Peyer's patch (tissue), 4 donors: ENCODE measurements around the gene C1GALT1C1. TPM values are rescaled to one million over a fixed set of nuclear protein-coding genes. Genes with fewer than 3 reads are reported as not detected.
A peak's percentile ranks its signal among the peaks of the same experiment; 100 is the strongest.
"Not testable (repeated sequence)": the region's sequence is repeated elsewhere in the genome, so short reads cannot be mapped to it uniquely, and the experiment has no call there.

ENCODE experiments used
- DNase-seq, 3 donors: peaks; one replicate each; pipeline ENCODE4 v3.0.0-alpha.2; 2017 to 2019
- H3K27ac ChIP-seq, 4 donors: fragments of 200-600 bp; sonication (generic); one replicate each; pipeline ENCODE4 v1.5.1; 2016 to 2019
- H3K27me3 ChIP-seq, 2 donors: fragments of 200-600 bp; sonication (generic); one replicate each; pipeline ENCODE4 v1.5.1; 2019
- H3K36me3 ChIP-seq, 3 donors: fragments of 200-600 bp; sonication (generic); one replicate each; pipeline ENCODE4 v1.5.1; 2016 to 2019
- H3K4me1 ChIP-seq, 4 donors: fragments of 200-600 bp; sonication (generic); one replicate each; pipeline ENCODE4 v1.5.1; 2016 to 2019
- H3K4me3 ChIP-seq, 4 donors: fragments of 200-600 bp; sonication (generic); 1 replicate in 3 of 4; 2 replicates in 1 of 4; pipeline ENCODE4 v1.5.1; 2016 to 2019; ENCODE audit warnings: mild to moderate bottlenecking in 1 of 4
- H3K9me3 ChIP-seq, 4 donors: fragments of 200-600 bp; sonication (generic); one replicate each; pipeline ENCODE4 v1.5.1; 2016 to 2019; ENCODE audit warnings: mild to moderate bottlenecking in 1 of 4
- POLR2A ChIP-seq, 2 donors: fragments of 450-650 bp; IDR thresholded peaks; one replicate each; pipeline ENCODE4 v1.5.1; 2017; ENCODE audit warnings: antibody characterized with exemption in 2 of 2, mild to moderate bottlenecking in 2 of 2, moderate library complexity in 2 of 2
- total RNA-seq, 4 donors: library from RNA; depleted of rRNA; stranded (reverse); fragments of >200 nt; gene quantifications; one replicate each; pipeline ENCODE4 v1.1.0, GENCODE V29; 2016
- TF ChIP-seq, protein P1 (sequence below), 6 experiments: fragments of 450-650 bp in 4 of 6; fragments of 200-600 bp in 2 of 6; sonication (generic) in 1 of 6; IDR thresholded peaks; one replicate each; pipeline ENCODE4 v1.5.1; 2017 to 2019; ENCODE audit warnings: antibody characterized with exemption in 6 of 6, mild to moderate bottlenecking in 3 of 6, moderate library complexity in 1 of 6

The C1GALT1C1 gene
- total RNA-seq, 4 donors from 2014 or later, result 9.9 to 31.7 (median 16.5) TPM

DNA sequence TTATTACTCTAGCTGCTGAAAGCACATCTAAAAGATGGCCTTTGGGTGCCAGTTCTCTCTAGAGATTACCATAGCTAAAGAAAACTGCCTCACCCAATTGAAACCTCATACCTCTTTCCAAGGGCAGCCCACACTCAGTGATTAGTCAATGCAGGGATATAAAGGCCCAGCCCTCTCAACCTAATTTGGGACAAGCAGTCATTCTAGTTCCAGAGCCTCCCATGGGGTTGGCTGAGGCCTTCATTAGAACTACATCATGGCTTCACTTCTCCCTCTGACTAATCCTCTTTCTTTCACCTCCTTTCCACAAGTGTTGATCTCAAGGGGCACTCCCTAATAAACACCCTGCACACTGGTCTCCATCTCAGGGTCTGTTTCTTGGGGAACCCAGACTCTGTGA, 38.5 kb upstream of the C1GALT1C1 start:
- Histone ChIP-seq H3K27ac (no peak overlapping the region), H3K9me3 (no peaks in the 10 kb centered on the region), H3K27me3 (no peaks in the 10 kb centered on the region), H3K4me3 (no peak overlapping the region), H3K4me1 (no peaks in the 10 kb centered on the region), H3K36me3 (no peaks in the 10 kb centered on the region)
- no peak for DNase-seq
- TF ChIP-seq POLR2A (IDR thresholded peaks at IDR 0.05), result no peak
- TF ChIP-seq, protein P1, sequence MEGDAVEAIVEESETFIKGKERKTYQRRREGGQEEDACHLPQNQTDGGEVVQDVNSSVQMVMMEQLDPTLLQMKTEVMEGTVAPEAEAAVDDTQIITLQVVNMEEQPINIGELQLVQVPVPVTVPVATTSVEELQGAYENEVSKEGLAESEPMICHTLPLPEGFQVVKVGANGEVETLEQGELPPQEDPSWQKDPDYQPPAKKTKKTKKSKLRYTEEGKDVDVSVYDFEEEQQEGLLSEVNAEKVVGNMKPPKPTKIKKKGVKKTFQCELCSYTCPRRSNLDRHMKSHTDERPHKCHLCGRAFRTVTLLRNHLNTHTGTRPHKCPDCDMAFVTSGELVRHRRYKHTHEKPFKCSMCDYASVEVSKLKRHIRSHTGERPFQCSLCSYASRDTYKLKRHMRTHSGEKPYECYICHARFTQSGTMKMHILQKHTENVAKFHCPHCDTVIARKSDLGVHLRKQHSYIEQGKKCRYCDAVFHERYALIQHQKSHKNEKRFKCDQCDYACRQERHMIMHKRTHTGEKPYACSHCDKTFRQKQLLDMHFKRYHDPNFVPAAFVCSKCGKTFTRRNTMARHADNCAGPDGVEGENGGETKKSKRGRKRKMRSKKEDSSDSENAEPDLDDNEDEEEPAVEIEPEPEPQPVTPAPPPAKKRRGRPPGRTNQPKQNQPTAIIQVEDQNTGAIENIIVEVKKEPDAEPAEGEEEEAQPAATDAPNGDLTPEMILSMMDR (IDR thresholded peaks at IDR 0.05), result no peak

DNA sequence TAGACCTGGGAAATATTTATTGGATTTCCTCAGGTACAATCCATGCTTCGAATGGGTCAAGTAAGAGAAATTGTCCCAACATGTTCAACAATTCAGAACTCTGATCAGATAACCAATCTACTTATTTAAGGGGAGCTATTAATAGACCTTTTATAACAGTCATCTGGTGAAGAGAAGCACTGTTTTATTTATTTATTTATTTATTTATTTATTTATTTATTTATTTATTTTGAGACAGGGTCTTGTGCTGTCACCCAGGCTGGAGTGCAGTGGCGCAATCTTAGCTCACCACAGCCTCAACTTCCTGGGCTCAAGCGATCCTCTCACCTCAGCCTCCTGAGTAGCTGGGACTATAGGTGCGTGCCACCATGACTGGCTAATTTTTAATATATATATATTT, 34.7 kb upstream of the C1GALT1C1 start:
- H3K4me1 ChIP-seq, DNase-seq, H3K36me3 ChIP-seq, H3K4me3 ChIP-seq, H3K9me3 ChIP-seq, H3K27ac ChIP-seq, H3K27me3 ChIP-seq: not testable (repeated sequence)

DNA sequence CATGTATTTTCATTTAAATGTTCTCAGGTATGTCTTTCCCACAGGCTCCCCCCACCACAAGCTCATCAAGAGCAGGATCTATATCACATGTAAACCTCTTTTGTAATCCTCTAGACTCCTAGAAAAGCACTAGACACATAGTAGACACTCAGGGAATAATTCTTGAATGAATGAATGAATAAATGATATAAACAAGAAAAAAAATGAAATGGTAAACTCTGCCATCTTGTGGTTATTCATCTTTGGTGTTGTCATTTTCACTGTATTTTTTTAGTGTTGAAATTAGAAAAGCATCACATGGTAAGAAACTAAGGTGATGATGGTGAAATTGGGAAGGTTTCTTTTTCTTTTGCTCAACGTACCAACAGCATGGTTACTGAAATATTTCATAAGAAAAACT, 34.2 kb upstream of the C1GALT1C1 start:
- Histone ChIP-seq H3K4me3 (no peak overlapping the region), H3K9me3 (no peaks in the 10 kb centered on the region), H3K27ac (no peak overlapping the region), H3K36me3 (no peaks in the 10 kb centered on the region), H3K27me3 (no peaks in the 10 kb centered on the region), H3K4me1 (no peaks in the 10 kb centered on the region)
- no peak for DNase-seq
- TF ChIP-seq, protein P1 (IDR thresholded peaks at IDR 0.05), result peak in 5 of 6 experiments; percentile 2 to 48 (median 36)
- TF ChIP-seq POLR2A (IDR thresholded peaks at IDR 0.05), result no peak

DNA sequence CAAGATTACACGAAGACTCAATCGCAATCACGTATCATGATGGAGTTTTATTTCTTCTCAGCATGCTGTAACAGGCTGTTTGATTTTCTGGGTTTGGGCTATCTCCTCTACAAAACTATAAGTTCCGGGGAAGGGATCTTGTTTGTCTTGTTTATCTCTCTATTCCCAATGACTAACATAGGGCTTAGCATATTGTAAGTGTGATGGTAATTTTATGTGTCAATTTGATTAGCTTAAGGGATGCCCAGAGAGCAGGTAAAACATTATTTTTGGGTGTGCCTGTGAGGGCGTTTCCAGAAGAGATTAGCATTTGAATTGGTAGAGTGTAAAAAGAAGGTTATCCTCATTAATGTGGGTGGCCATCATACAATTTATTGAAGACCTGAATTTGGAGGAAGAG, 32.8 kb upstream of the C1GALT1C1 start:
- no peak overlapping the region for H3K4me3 ChIP-seq
- TF ChIP-seq POLR2A (IDR thresholded peaks at IDR 0.05), result no peak
- TF ChIP-seq, protein P1 (IDR thresholded peaks at IDR 0.05), result no peak
- H3K27ac ChIP-seq, result no peak overlapping the region
- no peak for DNase-seq
- H3K27me3 ChIP-seq, result no peaks in the 10 kb centered on the region
- no peaks in the 10 kb centered on the region for H3K36me3 ChIP-seq
- no peaks in the 10 kb centered on the region for H3K9me3 ChIP-seq
- H3K4me1 ChIP-seq, result no peaks in the 10 kb centered on the region

DNA sequence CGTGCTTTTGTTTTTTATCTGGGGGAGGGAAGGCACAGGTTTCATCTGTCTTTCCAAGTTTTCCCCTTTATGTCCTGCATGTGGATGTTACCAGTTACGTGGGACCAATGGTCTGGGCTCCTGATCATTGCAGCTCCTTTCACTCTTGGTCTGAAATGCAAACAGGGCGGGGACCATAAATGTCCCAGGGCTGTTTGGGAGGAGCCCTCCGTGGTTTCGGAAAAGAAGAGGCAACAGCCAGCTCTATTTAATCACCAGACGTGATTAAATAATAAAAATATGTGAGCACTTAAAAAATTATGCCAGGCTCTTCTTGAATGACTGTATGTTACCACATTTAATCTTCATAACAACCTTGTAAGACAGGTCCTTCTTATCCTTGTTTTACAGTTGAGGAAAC, 30.8 kb upstream of the C1GALT1C1 start:
- H3K4me3 ChIP-seq, result no peak overlapping the region
- H3K27me3 ChIP-seq, result no peaks in the 10 kb centered on the region
- H3K4me1 ChIP-seq, result no peaks in the 10 kb centered on the region
- DNase-seq, result no peak
- H3K27ac ChIP-seq, result no peak overlapping the region
- no peaks in the 10 kb centered on the region for H3K9me3 ChIP-seq
- no peak for TF ChIP-seq POLR2A (IDR thresholded peaks at IDR 0.05)
- TF ChIP-seq, protein P1 (IDR thresholded peaks at IDR 0.05), result no peak
- no peaks in the 10 kb centered on the region for H3K36me3 ChIP-seq

DNA sequence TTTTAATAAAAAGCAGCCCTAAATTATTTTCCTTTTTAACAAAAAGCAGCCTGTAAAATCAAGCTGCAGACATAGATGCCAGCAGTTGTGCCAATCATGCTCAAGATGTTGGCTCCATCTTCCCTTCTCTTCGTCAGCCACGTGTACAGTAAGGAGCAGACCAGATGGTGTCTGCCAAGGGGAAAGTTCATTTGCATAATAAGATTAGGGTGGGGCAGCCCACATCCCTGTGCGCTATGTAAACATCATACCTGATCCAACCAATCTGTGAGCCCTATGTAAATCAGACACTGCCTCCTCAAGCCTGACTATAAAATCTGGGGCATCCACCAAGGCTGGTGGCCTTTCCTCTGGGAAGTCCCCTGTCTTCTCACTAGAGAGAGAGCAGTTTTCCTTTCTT, 23.1 kb upstream of the C1GALT1C1 start:
- Histone ChIP-seq H3K4me3 (no peak overlapping the region), H3K9me3 (no peaks in the 10 kb centered on the region), H3K27me3 (no peaks in the 10 kb centered on the region), H3K27ac (no peak overlapping the region), H3K4me1 (no peaks in the 10 kb centered on the region), H3K36me3 (no peaks in the 10 kb centered on the region)
- no peak for DNase-seq
- no peak for TF ChIP-seq POLR2A (IDR thresholded peaks at IDR 0.05)
- TF ChIP-seq, protein P1 (IDR thresholded peaks at IDR 0.05), result no peak

DNA sequence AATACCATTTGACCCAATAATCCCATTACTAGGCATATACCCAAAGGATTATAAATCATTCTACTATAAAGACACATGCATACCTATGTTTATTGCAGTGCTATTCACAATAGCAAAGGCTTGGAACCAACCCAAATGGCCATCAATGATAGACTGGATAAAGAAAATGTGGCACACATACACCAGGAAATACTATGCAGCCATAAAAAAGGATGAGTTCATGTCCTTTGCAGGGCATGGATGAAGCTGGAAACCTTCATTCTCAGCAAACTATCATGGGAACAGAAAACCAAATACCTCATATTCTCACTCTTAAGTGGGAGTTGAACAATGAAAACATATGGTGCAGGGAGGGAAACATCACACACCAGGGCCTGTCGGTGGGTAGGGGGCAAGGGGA, 22.4 kb upstream of the C1GALT1C1 start:
- H3K9me3 ChIP-seq, H3K36me3 ChIP-seq, H3K27me3 ChIP-seq, H3K4me1 ChIP-seq, DNase-seq, H3K27ac ChIP-seq, H3K4me3 ChIP-seq: not testable (repeated sequence)
